Muscle of leg (tissue), 11 donors: ENCODE results near the gene SIK3. TPM values are rescaled to one million over a fixed set of nuclear protein-coding genes. Genes with fewer than 3 reads are reported as not detected.

Experiments used
- DNase-seq: peaks from one replicate; pipeline ENCODE4 v3.0.0; 2013
- H3K27ac ChIP-seq: one replicate; pipeline ENCODE4 v1.5.1; 2013; ENCODE audit warnings: mild to moderate bottlenecking, low read length, control low read depth
- H3K27me3 ChIP-seq: one replicate; pipeline ENCODE4 v1.6.1; 2013; ENCODE audit warnings: low read length; ENCODE audit not compliant: control insufficient read depth, insufficient read depth
- H3K36me3 ChIP-seq: one replicate; pipeline ENCODE4 v1.6.1; 2013; ENCODE audit warnings: low read length; ENCODE audit not compliant: control insufficient read depth, insufficient read depth
- H3K4me1 ChIP-seq: one replicate; pipeline ENCODE4 v1.6.1; 2013; ENCODE audit warnings: low read length; ENCODE audit not compliant: control insufficient read depth, insufficient read depth
- H3K4me3 ChIP-seq: one replicate; pipeline ENCODE4 v1.5.1; 2013; ENCODE audit warnings: low read length, control low read depth
- H3K9me3 ChIP-seq: replicated peaks from 2 replicates; pipeline ENCODE4 v1.6.1; 2013; ENCODE audit warnings: low read depth, low read length; ENCODE audit not compliant: control insufficient read depth
- WGBS: methylation state at CpG from one replicate; pipeline ENCODE4 v1.1.5; 2013; ENCODE audit warnings: missing lambda C conversion rate; ENCODE audit not compliant: insufficient coverage; 5-methylcytosine and 5-hydroxymethylcytosine counted together
- polyA plus RNA-seq, 8 donors: library from polyadenylated mRNA; unstranded; fragments of 120-200 nt; gene quantifications; one replicate each; pipeline versions ENCODE4 v1.2.1 to v1.2.3, GENCODE V29; 2013; ENCODE audit warnings: inconsistent platforms in 1 of 8, low replicate concordance in 1 of 8; ENCODE audit not compliant: insufficient read length in 8 of 8, insufficient read depth in 1 of 8
- total RNA-seq: library from RNA; stranded (reverse); fragments of 120-200 nt; gene quantifications from one replicate; pipeline ENCODE4 v1.2.4, GENCODE V29; 2013

The SIK3 gene
- total and polyA plus RNA-seq, 9 donors: 20.0 to 35.0 (median 29.5) TPM

GRCh38 chr11:116825434-116825833 lies 272.8 kb downstream of the SIK3 start:
- Histone ChIP-seq H3K4me1 (peaks cover 3% of the 10 kb centered on the region), H3K27me3 (peaks cover 2% of the 10 kb centered on the region), H3K27ac (no peak overlapping the region), H3K36me3 (no peaks in the 10 kb centered on the region), H3K4me3 (no peak overlapping the region), H3K9me3 (no peaks in the 10 kb centered on the region)
- no peak for DNase-seq
- 75% methylated on average over 5 of the region's 5 CpGs for WGBS

- no peaks in the 10 kb centered on the region for H3K9me3 ChIP-seq
- no peak within 1 kb of the TSS for H3K4me3 ChIP-seq
- no peak for DNase-seq
- H3K36me3 ChIP-seq: no peaks in the 10 kb centered on the region
- H3K27ac ChIP-seq: no peak within 1 kb of the TSS
- H3K27me3 ChIP-seq: peaks cover 2% of the 10 kb centered on the region
- 72% methylated on average over 9 of the region's 16 CpGs for WGBS
- no peaks in the 10 kb centered on the region for H3K4me1 ChIP-seq
Observed at GRCh38 chr11:116823031-116823843, 275.0 kb downstream of the SIK3 start, which contains the start of gene APOA4. Gene APOA4, minus strand, starts transcription at chr11:116823304. Its CDS starts 113 bp downstream, at chr11:116823191.

GRCh38 chr11:116822575-116822974 lies 275.7 kb downstream of the SIK3 start:
- DNase-seq: no peak
- peaks cover 2% of the 10 kb centered on the region for H3K27me3 ChIP-seq
- no peak overlapping the region for H3K4me3 ChIP-seq
- no peaks in the 10 kb centered on the region for H3K4me1 ChIP-seq
- H3K27ac ChIP-seq: no peak overlapping the region
- 67% methylated on average over 4 of the region's 5 CpGs for WGBS
- H3K9me3 ChIP-seq: no peaks in the 10 kb centered on the region
- no peaks in the 10 kb centered on the region for H3K36me3 ChIP-seq

- H3K9me3 ChIP-seq: no peaks in the 10 kb centered on the region
- no peak for DNase-seq
- no peak overlapping the region for H3K4me3 ChIP-seq
- H3K27me3 ChIP-seq: peaks cover 2% of the 10 kb centered on the region
- H3K4me1 ChIP-seq: no peaks in the 10 kb centered on the region
- no peak overlapping the region for H3K27ac ChIP-seq
- H3K36me3 ChIP-seq: no peaks in the 10 kb centered on the region
- 89% methylated on average over 50 of the region's 51 CpGs for WGBS
Observed at GRCh38 chr11:116821050-116821918, 276.9 kb downstream of the SIK3 start.

- DNase-seq: no peak
- 86% methylated on average over 8 of the region's 9 CpGs for WGBS
- no peaks in the 10 kb centered on the region for H3K4me1 ChIP-seq
- no peaks in the 10 kb centered on the region for H3K9me3 ChIP-seq
- H3K4me3 ChIP-seq: no peak overlapping the region
- H3K27me3 ChIP-seq: peaks cover 2% of the 10 kb centered on the region
- H3K27ac ChIP-seq: no peak overlapping the region
- H3K36me3 ChIP-seq: no peaks in the 10 kb centered on the region
Observed at GRCh38 chr11:116819049-116819448, 279.2 kb downstream of the SIK3 start.

- DNase-seq: no peak
- Histone ChIP-seq H3K4me3 (no peak overlapping the region), H3K27ac (no peak overlapping the region), H3K9me3 (no peaks in the 10 kb centered on the region), H3K36me3 (no peaks in the 10 kb centered on the region), H3K27me3 (peaks cover 5% of the 10 kb centered on the region), H3K4me1 (no peaks in the 10 kb centered on the region)
- WGBS: no CpG with 5 or more reads among the region's 6 CpGs
Observed at GRCh38 chr11:116814502-116814901, 283.7 kb downstream of the SIK3 start.

- H3K27me3 ChIP-seq: peaks cover 5% of the 10 kb centered on the region
- H3K27ac ChIP-seq: no peak overlapping the region
- no peaks in the 10 kb centered on the region for H3K4me1 ChIP-seq
- no peak for DNase-seq
- no peak overlapping the region for H3K4me3 ChIP-seq
- no peaks in the 10 kb centered on the region for H3K36me3 ChIP-seq
- H3K9me3 ChIP-seq: no peaks in the 10 kb centered on the region
- 73% methylated on average over 4 of the region's 5 CpGs for WGBS
Observed at GRCh38 chr11:116813781-116814471, 284.3 kb downstream of the SIK3 start.

GRCh38 chr11:116813170-116813569 lies 285.1 kb downstream of the SIK3 start:
- DNase-seq: no peak
- no peaks in the 10 kb centered on the region for H3K36me3 ChIP-seq
- H3K27ac ChIP-seq: no peak overlapping the region
- 100% methylated on average over 1 of the region's 1 CpG for WGBS
- no peaks in the 10 kb centered on the region for H3K9me3 ChIP-seq
- no peak overlapping the region for H3K4me3 ChIP-seq
- H3K27me3 ChIP-seq: peaks cover 5% of the 10 kb centered on the region
- no peaks in the 10 kb centered on the region for H3K4me1 ChIP-seq

- no peaks in the 10 kb centered on the region for H3K4me1 ChIP-seq
Observed at GRCh38 chr11:116812109-116812508, 286.1 kb downstream of the SIK3 start.

GRCh38 chr11:116811194-116811593 lies 287.0 kb downstream of the SIK3 start:
- 80% methylated on average over 1 of the region's 3 CpGs for WGBS
- H3K27ac ChIP-seq: no peak overlapping the region
- H3K4me1 ChIP-seq: no peaks in the 10 kb centered on the region
- H3K36me3 ChIP-seq: no peaks in the 10 kb centered on the region
- no peak for DNase-seq
- no peaks in the 10 kb centered on the region for H3K9me3 ChIP-seq
- H3K27me3 ChIP-seq: peaks cover 5% of the 10 kb centered on the region
- H3K4me3 ChIP-seq: no peak overlapping the region

More at GRCh38 chr11:116812109-116812508, 286.1 kb downstream of the SIK3 start:
- Histone ChIP-seq H3K27me3 (peaks cover 5% of the 10 kb centered on the region), H3K27ac (no peak overlapping the region), H3K36me3 (no peaks in the 10 kb centered on the region), H3K4me3 (no peak overlapping the region), H3K9me3 (no peaks in the 10 kb centered on the region)
- no CpG with 5 or more reads among the region's 4 CpGs for WGBS
- DNase-seq: no peak
